Parathyroid adenoma (tissue), 2 donors: ENCODE results near the gene IFNA13.

Experiments
- H2AFZ ChIP-seq: fragments of 300-600 bp; sonication (generic); one replicate; pipeline ENCODE4 v1.7.0; 2017; ENCODE audit warnings: antibody characterized with exemption, mild to moderate bottlenecking
- H3K27ac ChIP-seq: fragments of 300-600 bp; sonication (generic); one replicate; pipeline ENCODE4 v1.7.0; 2017
- H3K27me3 ChIP-seq: fragments of 300-600 bp; sonication (generic); one replicate; pipeline ENCODE4 v1.7.0; 2017; ENCODE audit warnings: low read length; ENCODE audit not compliant: control insufficient read depth, insufficient read depth
- H3K36me3 ChIP-seq: fragments of 300-600 bp; sonication (generic); one replicate; pipeline ENCODE4 v1.7.0; 2017; ENCODE audit warnings: low read length; ENCODE audit not compliant: control insufficient read depth, insufficient read depth
- H3K4me1 ChIP-seq: fragments of 300-600 bp; sonication (generic); one replicate; pipeline ENCODE4 v1.7.0; 2017; ENCODE audit warnings: control low read depth
- H3K4me2 ChIP-seq: fragments of 300-600 bp; sonication (generic); one replicate; pipeline ENCODE4 v1.7.0; 2017; ENCODE audit warnings: low read length
- H3K4me3 ChIP-seq: fragments of 300-600 bp; sonication (generic); one replicate; pipeline ENCODE4 v1.7.0; 2017; ENCODE audit warnings: low read depth, low read length
- H3K79me2 ChIP-seq: fragments of 300-600 bp; sonication (generic); one replicate; pipeline ENCODE4 v1.7.0; 2017; ENCODE audit warnings: control low read depth
- H3K9ac ChIP-seq: fragments of 300-600 bp; sonication (generic); one replicate; pipeline ENCODE4 v1.7.0; 2017; ENCODE audit warnings: mild to moderate bottlenecking
- H3K9me3 ChIP-seq: fragments of 300-600 bp; sonication (generic); one replicate; pipeline ENCODE4 v1.7.0; 2017; ENCODE audit warnings: low read length; ENCODE audit not compliant: control insufficient read depth
- CTCF ChIP-seq: fragments of 300-600 bp; sonication (generic); IDR thresholded peaks from one replicate; pipeline ENCODE4 v1.7.0; 2017; ENCODE audit warnings: antibody characterized with exemption, mild to moderate bottlenecking
- donor health status: primary hyperparathyroidism.

IFNA13 gene

GRCh38 chr9:21362287-21362686 lies 5.6 kb downstream of the IFNA13 start:
- no peak overlapping the region for H3K4me2 ChIP-seq
- no peak overlapping the region for H3K4me3 ChIP-seq
- H3K36me3 ChIP-seq, result no peaks in the 10 kb centered on the region
- no peak for TF ChIP-seq CTCF
- no peak overlapping the region for H2AFZ ChIP-seq
- no peaks in the 10 kb centered on the region for H3K79me2 ChIP-seq
- H3K27ac ChIP-seq, result no peak overlapping the region
- no peak overlapping the region for H3K9ac ChIP-seq
- no peaks in the 10 kb centered on the region for H3K9me3 ChIP-seq
- H3K4me1 ChIP-seq, result no peaks in the 10 kb centered on the region
- H3K27me3 ChIP-seq, result no peaks in the 10 kb centered on the region

- no peaks in the 10 kb centered on the region for H3K79me2 ChIP-seq
- H2AFZ ChIP-seq, result no peak overlapping the region
- no peak overlapping the region for H3K4me3 ChIP-seq
- no peak for TF ChIP-seq CTCF
- no peak overlapping the region for H3K9ac ChIP-seq
- no peaks in the 10 kb centered on the region for H3K4me1 ChIP-seq
- H3K36me3 ChIP-seq, result no peaks in the 10 kb centered on the region
- no peak overlapping the region for H3K27ac ChIP-seq
- no peak overlapping the region for H3K4me2 ChIP-seq
- no peaks in the 10 kb centered on the region for H3K27me3 ChIP-seq
- H3K9me3 ChIP-seq, result no peaks in the 10 kb centered on the region
Measured at GRCh38 chr9:21357479-21358460, 10.1 kb downstream of the IFNA13 start.

- Histone ChIP-seq H3K27ac (no peak within 1 kb of the TSS), H3K9ac (no peak within 1 kb of the TSS), H3K4me1 (no peaks in the 10 kb centered on the region), H3K79me2 (no peaks in the 10 kb centered on the region), H3K36me3 (no peaks in the 10 kb centered on the region), H3K4me3 (no peak within 1 kb of the TSS), H3K27me3 (no peaks in the 10 kb centered on the region), H2AFZ (no peak within 1 kb of the TSS), H3K4me2 (no peak within 1 kb of the TSS), H3K9me3 (no peaks in the 10 kb centered on the region)
- no peak for TF ChIP-seq CTCF
Measured at GRCh38 chr9:21350787-21351186, 17.1 kb downstream of the IFNA13 start, which contains the start of gene IFNA6. Gene IFNA6, minus strand, starts transcription at chr9:21350887. Its CDS starts 0 bp downstream, at chr9:21350887.

GRCh38 chr9:21348430-21348970 lies 19.4 kb downstream of the IFNA13 start:
- Histone ChIP-seq H3K27ac (no peak overlapping the region), H3K4me1 (no peaks in the 10 kb centered on the region), H3K36me3 (no peaks in the 10 kb centered on the region), H3K27me3 (no peaks in the 10 kb centered on the region), H3K9me3 (no peaks in the 10 kb centered on the region), H2AFZ (no peak overlapping the region), H3K9ac (no peak overlapping the region), H3K4me2 (no peak overlapping the region), H3K4me3 (no peak overlapping the region), H3K79me2 (no peaks in the 10 kb centered on the region)
- TF ChIP-seq CTCF, result no peak
